Effector CD8-positive, alpha-beta T cell (primary cell): ENCODE measurements around the gene SMC6.

Experiments used
- DNase-seq: peaks from one replicate; lab custom pipeline; 2025; lab: John Stamatoyannopoulos, UW
- total RNA-seq, 4 experiments: gene quantifications; one replicate each; lab custom pipeline; 2026; lab: John Stamatoyannopoulos, UW

The SMC6 gene
- 62.4 to 74.6 (median 69.4) reads per million in 4 experiments for total RNA-seq

- peak; percentile 94 for DNase-seq
These were observed at the start of gene SMC6, which contains the start of gene GEN1 for GRCh38 chr2:17753803-17754663. TSS of gene SMC6 (minus strand) at chr2:17753810. CDS start at chr2:17745946, 7,864 bp downstream. TSS of gene GEN1 (plus strand) at chr2:17754138. CDS start at chr2:17759944, 5,806 bp downstream.

GRCh38 chr2:17800693-17801458, 47.3 kb upstream of the SMC6 start:
- DNase-seq = no peak

GRCh38 chr2:17800219-17800618, 46.6 kb upstream of the SMC6 start:
- no peak for DNase-seq

GRCh38 chr2:17799301-17800120, 45.9 kb upstream of the SMC6 start:
- no peak for DNase-seq

GRCh38 chr2:17798338-17798737, 44.7 kb upstream of the SMC6 start:
- no peak for DNase-seq

GRCh38 chr2:17795309-17795708, 41.7 kb upstream of the SMC6 start:
- no peak for DNase-seq

GRCh38 chr2:17793803-17794354, 40.3 kb upstream of the SMC6 start:
- no peak for DNase-seq

- DNase-seq = no peak
These were observed 39.7 kb upstream of the SMC6 start for GRCh38 chr2:17793296-17793695.

GRCh38 chr2:17792515-17792914, 38.9 kb upstream of the SMC6 start:
- DNase-seq = no peak

- no peak for DNase-seq
These were observed 38.2 kb upstream of the SMC6 start for GRCh38 chr2:17791817-17792130.

- DNase-seq = no peak
These were observed 37.7 kb upstream of the SMC6 start for GRCh38 chr2:17791121-17791816.

- no peak for DNase-seq
These were observed 36.9 kb upstream of the SMC6 start for GRCh38 chr2:17790536-17790935.

GRCh38 chr2:17788773-17789172, 35.2 kb upstream of the SMC6 start:
- DNase-seq = no peak

GRCh38 chr2:17786727-17787126, 33.1 kb upstream of the SMC6 start:
- DNase-seq = no peak

GRCh38 chr2:17781482-17781881, 27.9 kb upstream of the SMC6 start:
- no peak for DNase-seq

- no peak for DNase-seq
These were observed 26.9 kb upstream of the SMC6 start for GRCh38 chr2:17780546-17780945.

- DNase-seq = no peak
These were observed 18.9 kb upstream of the SMC6 start for GRCh38 chr2:17772532-17772931.

GRCh38 chr2:17771956-17772355, 18.3 kb upstream of the SMC6 start:
- no peak for DNase-seq

- DNase-seq = no peak
These were observed 15.3 kb upstream of the SMC6 start for GRCh38 chr2:17768894-17769293.

- DNase-seq = no peak
These were observed 11.8 kb upstream of the SMC6 start for GRCh38 chr2:17765398-17765797.

GRCh38 chr2:17763641-17764333, 10.2 kb upstream of the SMC6 start:
- no peak for DNase-seq
